Measurements from ENCODE around the gene CAPNS2.
"Not testable (repeated sequence)": the region's sequence is repeated elsewhere in the genome, so short reads cannot be mapped to it uniquely, and the experiment has no call there.

Gene CAPNS2

DNA sequence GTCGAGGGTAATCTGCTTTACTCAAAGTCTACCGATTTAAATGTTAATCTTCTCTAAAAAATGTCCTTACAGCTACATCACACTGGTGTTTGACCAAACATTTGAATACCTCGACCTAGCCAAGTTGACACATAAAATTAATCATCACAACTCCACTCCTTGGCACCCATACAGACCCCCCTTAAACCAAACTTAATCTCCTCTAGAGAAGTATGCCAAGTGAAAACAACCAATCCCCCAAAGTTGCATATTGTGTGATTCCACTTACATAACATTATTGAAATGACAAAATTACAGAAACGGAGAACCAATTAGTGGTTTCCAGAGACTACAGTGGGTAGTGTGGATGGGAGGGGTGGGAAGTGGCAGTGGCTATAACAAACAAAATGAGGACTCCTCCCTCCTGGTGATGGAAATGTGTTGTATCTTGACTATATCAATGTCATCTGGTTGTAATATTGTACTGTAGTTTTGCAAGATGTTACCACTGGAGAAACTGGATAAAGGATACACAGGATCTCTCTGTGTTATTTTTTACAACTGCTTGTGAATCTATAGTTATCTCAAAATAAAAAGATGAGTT lies 39.4 kb downstream of the CAPNS2 start:
- Histone ChIP-seq H3K4me1 (ENCODE audit: insufficient read depth, insufficient read length) (no peaks in the 10 kb centered on the region), H3K9me3 (ENCODE audit: insufficient read depth, low read length) (no peaks in the 10 kb centered on the region), H3K4me3 (ENCODE audit: insufficient read length, low read depth) (no peak overlapping the region), H3K9ac (ENCODE audit: insufficient read length, low read depth) (no peak overlapping the region), H3K36me3 (ENCODE audit: insufficient read depth, insufficient read length, low read length) (no peaks in the 10 kb centered on the region), H3K27me3 (ENCODE audit: insufficient read depth, insufficient read length) (no peaks in the 10 kb centered on the region)
- DNase-seq (ENCODE audit: low read depth, low spot score) = no peak
- no peak for TF ChIP-seq YY1 (IDR thresholded peaks at IDR 0.05; ENCODE audit: insufficient read depth, insufficient read length)
- no peak for TF ChIP-seq ZNF274 (IDR thresholded peaks at IDR 0.05; ENCODE audit: low read depth, low read length)

DNA sequence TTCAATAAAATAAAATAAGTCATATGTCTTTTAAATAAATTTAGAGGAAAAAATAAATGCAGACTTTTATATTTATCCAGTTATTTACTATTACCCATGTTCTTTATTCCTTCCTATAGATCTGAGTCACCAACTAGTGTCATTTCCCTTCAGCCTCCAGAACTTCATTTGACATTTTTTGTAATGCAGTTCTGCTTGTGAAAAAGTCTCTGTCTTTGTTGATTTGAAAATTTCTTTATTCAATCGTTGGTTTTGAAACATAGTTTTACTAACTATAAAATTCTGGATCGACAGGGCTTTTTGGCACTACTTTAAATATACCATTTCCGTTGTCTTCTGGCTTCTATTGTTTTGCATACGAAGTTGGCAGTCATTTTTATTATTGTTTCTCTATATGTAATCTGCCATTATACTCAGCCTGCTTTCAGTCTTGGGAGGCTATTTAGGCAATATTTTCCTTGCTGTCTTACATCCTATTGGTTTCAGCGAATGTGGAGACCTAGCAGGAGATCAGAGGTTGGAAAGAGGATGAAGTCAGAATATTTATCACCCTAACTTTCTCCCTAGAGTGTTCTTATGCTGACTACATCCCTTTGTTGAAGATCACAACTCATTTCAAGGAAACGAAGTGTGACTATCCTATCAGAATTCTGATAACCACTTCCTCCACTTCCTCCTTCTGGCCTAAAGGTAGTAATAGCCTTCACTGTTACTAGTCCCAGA lies 47.3 kb downstream of the CAPNS2 start:
- Histone ChIP-seq H3K4me3 (ENCODE audit: insufficient read length, low read depth) (no peak overlapping the region), H3K4me1 (ENCODE audit: insufficient read depth, insufficient read length) (no peaks in the 10 kb centered on the region), H3K36me3 (ENCODE audit: insufficient read depth, insufficient read length, low read length) (no peaks in the 10 kb centered on the region), H3K27me3 (ENCODE audit: insufficient read depth, insufficient read length) (no peaks in the 10 kb centered on the region), H3K9ac (ENCODE audit: insufficient read length, low read depth) (no peak overlapping the region), H3K9me3 (ENCODE audit: insufficient read depth, low read length) (peaks cover 14% of the 10 kb centered on the region; the same call in 1 of the 2 replicates)
- DNase-seq (ENCODE audit: low read depth, low spot score) = no peak
- TF ChIP-seq YY1 (IDR thresholded peaks at IDR 0.05; ENCODE audit: insufficient read depth, insufficient read length) = no peak
- TF ChIP-seq SUZ12 (IDR thresholded peaks at IDR 0.05; ENCODE audit: extremely low read depth, insufficient read depth, insufficient read length) = no peak
- TF ChIP-seq ZNF274 (IDR thresholded peaks at IDR 0.05; ENCODE audit: low read depth, low read length) = no peak

DNA sequence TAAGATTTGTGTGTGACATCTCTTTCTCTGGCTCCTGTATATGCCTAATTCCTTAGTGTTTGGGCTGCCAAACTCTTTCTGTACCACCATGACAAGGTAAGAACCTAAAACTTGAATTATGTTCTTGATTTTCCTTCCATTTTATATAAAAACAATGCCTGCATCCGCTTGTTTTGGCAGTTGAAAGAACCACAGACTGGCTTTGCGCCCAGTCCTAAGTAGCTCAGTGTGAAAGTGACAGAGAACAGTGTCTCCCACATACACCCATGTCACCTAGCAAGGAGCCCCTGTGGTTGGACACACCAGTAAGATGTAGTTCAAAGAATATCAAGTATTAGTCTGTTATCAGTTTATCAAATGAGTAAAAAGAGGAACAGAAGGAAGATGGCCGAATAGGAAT lies 48.6 kb downstream of the CAPNS2 start:
- Histone ChIP-seq H3K9me3 (ENCODE audit: insufficient read depth, low read length) (peaks cover 14% of the 10 kb centered on the region; the same call in 1 of the 2 replicates), H3K27me3 (ENCODE audit: insufficient read depth, insufficient read length) (no peaks in the 10 kb centered on the region), H3K4me3 (ENCODE audit: insufficient read length, low read depth) (no peak overlapping the region), H3K36me3 (ENCODE audit: insufficient read depth, insufficient read length, low read length) (no peaks in the 10 kb centered on the region), H3K4me1 (ENCODE audit: insufficient read depth, insufficient read length) (no peaks in the 10 kb centered on the region), H3K9ac (ENCODE audit: insufficient read length, low read depth) (no peak overlapping the region)
- no peak for DNase-seq (ENCODE audit: low read depth, low spot score)
- TF ChIP-seq ZNF274 (IDR thresholded peaks at IDR 0.05; ENCODE audit: low read depth, low read length) = no peak
- TF ChIP-seq YY1 (IDR thresholded peaks at IDR 0.05; ENCODE audit: insufficient read depth, insufficient read length) = no peak
- TF ChIP-seq SUZ12 (IDR thresholded peaks at IDR 0.05; ENCODE audit: extremely low read depth, insufficient read depth, insufficient read length) = no peak

DNA sequence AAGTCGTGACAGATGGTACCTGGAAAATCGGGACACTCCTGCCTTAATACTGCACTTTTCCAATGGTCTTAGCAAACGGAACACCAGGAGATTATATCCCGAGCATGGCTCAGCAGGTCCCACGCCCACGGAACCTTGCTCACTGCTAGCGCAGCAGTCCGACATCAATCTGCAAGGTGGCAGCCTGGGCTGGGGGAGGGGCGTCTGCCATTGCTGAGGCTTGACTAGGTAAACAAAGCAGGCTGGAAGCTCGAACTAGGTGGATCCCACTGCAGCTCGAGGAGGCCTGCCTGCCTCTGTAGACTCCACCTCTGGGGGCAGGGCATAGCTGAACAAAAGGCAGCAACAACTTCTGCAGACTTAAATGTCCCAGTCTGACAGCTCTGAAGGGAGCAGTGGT lies 49.2 kb downstream of the CAPNS2 start:
- not testable (repeated sequence) for H3K27me3 ChIP-seq (ENCODE audit: insufficient read depth, insufficient read length); H3K9ac ChIP-seq (ENCODE audit: insufficient read length, low read depth); H3K4me3 ChIP-seq (ENCODE audit: insufficient read length, low read depth); DNase-seq (ENCODE audit: low read depth, low spot score); H3K36me3 ChIP-seq (ENCODE audit: insufficient read depth, insufficient read length, low read length); H3K4me1 ChIP-seq (ENCODE audit: insufficient read depth, insufficient read length)
- peaks cover 14% of the 10 kb centered on the region; the same call in 1 of the 2 replicates for H3K9me3 ChIP-seq (ENCODE audit: insufficient read depth, low read length)

Data from NT2/D1 (cell line).